AG04449 (cell line): ENCODE results near the gene FAM43B.

Experiments
- CTCF ChIA-PET: fragments of 350-600 bp; formaldehyde crosslinking; extraction: SDS; loops from one replicate; lab custom pipeline; 2021; ENCODE audit warnings: antibody characterized with exemption; lab: Yijun Ruan, JAX
- POLR2A ChIA-PET: fragments of 400-600, 350-600 bp; formaldehyde crosslinking; extraction: SDS; loops from one replicate; lab custom pipeline; 2020; ENCODE audit warnings: antibody characterized with exemption, inconsistent platforms; lab: Yijun Ruan, JAX
- DNase-seq: peaks from one replicate; pipeline ENCODE4 v3.0.0-alpha.2; 2010; ENCODE audit warnings: low read depth, low spot score
- H3K4me3 ChIP-seq: 2 replicates; pipeline ENCODE4 v1.5.1; 2011; ENCODE audit warnings: low read depth, mild to moderate bottlenecking, control low read depth, low read length
- TF ChIP-seq, protein P1 (sequence below): IDR thresholded peaks from one replicate; pipeline ENCODE4 v1.5.1; 2011; ENCODE audit warnings: mild to moderate bottlenecking, moderate library complexity, low read length, control low read depth, inconsistent platforms; ENCODE audit not compliant: insufficient read depth; ENCODE audit errors: missing control alignments

Gene FAM43B

DNA sequence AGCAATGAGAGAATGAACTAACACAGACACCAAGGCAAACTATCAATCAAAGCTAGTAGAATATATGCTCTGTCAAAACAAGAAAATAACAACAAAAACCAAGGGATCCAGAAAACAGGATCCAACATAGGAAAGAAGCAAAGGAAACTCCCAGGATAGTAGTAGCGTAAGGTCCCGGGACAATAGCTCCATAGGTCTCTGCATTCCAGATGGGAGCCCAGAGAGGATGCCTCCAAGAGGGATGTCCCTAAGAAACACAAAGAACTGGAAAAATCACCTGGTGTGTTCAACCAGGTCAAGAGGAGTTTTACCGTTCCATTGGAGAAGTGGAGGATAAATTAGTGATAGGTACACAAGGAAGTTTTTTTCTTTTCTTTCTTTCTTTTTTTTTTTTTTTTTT lies 5.7 kb upstream of the FAM43B start:
- no peak for DNase-seq
- TF ChIP-seq, protein P1, sequence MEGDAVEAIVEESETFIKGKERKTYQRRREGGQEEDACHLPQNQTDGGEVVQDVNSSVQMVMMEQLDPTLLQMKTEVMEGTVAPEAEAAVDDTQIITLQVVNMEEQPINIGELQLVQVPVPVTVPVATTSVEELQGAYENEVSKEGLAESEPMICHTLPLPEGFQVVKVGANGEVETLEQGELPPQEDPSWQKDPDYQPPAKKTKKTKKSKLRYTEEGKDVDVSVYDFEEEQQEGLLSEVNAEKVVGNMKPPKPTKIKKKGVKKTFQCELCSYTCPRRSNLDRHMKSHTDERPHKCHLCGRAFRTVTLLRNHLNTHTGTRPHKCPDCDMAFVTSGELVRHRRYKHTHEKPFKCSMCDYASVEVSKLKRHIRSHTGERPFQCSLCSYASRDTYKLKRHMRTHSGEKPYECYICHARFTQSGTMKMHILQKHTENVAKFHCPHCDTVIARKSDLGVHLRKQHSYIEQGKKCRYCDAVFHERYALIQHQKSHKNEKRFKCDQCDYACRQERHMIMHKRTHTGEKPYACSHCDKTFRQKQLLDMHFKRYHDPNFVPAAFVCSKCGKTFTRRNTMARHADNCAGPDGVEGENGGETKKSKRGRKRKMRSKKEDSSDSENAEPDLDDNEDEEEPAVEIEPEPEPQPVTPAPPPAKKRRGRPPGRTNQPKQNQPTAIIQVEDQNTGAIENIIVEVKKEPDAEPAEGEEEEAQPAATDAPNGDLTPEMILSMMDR = no peak
- ChIA-PET CTCF (interaction anchor here (0.6 to 1.2 kb wide), 2 partner anchors 94 to 155 kb away, joined by 3 read pairs; no protein-coding TSS in a partner anchor), POLR2A (no interaction called here)
- no peak overlapping the region for H3K4me3 ChIP-seq

DNA sequence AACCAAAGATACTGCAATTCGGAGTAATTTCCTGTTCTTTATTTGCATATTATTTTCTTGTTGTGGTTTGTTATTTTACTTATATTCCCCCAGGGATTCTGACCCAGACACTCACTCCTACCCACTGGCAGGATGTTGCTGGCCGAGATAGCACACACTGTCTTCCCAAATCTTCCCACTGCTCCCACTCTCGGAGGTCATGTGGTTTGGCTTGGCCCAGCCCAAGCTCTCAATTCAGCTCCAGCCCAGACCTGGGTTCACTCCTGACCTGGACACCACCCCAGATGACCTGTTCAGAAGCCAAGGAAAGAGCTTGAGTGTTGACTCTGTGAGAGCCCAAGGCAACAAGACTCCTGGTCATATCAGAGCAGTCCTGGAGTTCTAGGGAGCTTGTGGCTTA lies 1.2 kb upstream of the FAM43B start:
- TF ChIP-seq, protein P1 = no peak
- ChIA-PET POLR2A (no interaction called here), CTCF (interaction anchor here (0.8 to 1.6 kb wide), 4 partner anchors 14 to 83 kb away, joined by 3 to 6 read pairs (median 4); partner anchors contain the start of gene PINK1)
- DNase-seq = no peak
- no peak overlapping the region for H3K4me3 ChIP-seq

DNA sequence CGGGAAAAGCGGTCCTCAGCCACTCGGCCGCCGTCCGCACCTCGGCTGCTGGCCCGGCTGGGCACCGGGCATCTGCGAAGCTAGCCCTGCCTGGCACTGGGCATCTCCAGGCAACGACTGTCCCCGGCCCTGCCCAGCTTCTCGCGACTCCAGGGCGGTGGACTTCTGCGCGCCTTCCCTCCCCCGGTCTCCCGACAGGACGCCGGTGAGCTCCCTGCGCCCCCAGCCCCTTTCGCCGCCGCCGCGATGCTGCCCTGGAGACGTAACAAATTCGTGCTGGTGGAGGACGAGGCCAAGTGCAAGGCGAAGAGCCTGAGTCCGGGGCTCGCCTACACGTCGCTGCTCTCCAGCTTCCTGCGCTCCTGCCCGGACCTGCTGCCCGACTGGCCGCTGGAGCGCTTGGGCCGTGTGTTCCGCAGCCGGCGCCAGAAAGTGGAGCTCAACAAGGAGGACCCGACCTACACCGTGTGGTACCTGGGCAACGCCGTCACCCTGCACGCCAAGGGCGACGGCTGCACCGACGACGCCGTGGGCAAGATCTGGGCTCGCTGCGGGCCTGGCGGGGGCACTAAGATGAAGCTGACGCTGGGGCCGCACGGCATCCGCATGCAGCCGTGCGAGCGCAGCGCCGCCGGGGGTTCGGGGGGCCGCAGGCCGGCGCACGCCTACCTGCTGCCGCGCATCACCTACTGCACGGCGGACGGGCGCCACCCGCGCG lies 514 bp downstream of the FAM43B start:
- DNase-seq = no peak
- TF ChIP-seq, protein P1 = no peak
- POLR2A ChIA-PET = no interaction called here
- H3K4me3 ChIP-seq = peak overlapping the region; percentile 33
- CTCF ChIA-PET = interaction anchor here (0.8 to 1.4 kb wide), 8 partner anchors 10 to 87 kb away, joined by 3 to 8 read pairs (median 4); partner anchors contain the start of gene PINK1

- ChIA-PET POLR2A (no interaction called here), CTCF (no interaction called here)
- no peak overlapping the region for H3K4me3 ChIP-seq
- no peak for DNase-seq
- TF ChIP-seq, protein P1 = no peak
These were observed 2.8 kb downstream of the FAM43B start for GRCh38 chr1:20555025-20555757.

DNA sequence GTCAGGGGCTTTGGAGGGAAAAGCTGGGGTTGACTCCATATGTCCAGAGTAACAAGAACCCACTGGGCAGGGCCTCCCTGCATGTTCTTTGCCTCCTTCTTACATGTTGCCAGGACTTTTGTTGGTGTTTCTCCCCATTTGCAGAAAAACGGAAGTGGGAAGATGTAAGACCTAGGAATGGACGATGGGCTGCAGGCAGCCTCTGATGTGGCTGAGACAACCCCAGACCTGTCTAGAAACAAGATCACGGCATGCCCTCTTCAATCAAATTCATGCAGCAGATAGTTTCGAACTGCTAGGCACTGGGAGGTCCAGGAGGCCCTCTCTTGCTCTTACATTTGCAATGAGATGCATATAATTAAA lies 3.4 kb downstream of the FAM43B start:
- ChIA-PET POLR2A (no interaction called here), CTCF (no interaction called here)
- no peak overlapping the region for H3K4me3 ChIP-seq
- DNase-seq = no peak
- TF ChIP-seq, protein P1 = no peak

GRCh38 chr1:20558191-20558590 lies 5.8 kb downstream of the FAM43B start:
- no peak for DNase-seq
- POLR2A ChIA-PET = interaction anchor here (0.7 kb wide), 1 partner anchor 227 kb away, joined by 4 read pairs; no protein-coding TSS in a partner anchor
- CTCF ChIA-PET = interaction anchor here (0.5 to 6.0 kb wide), 6 partner anchors 9 to 83 kb away, joined by 3 to 32 read pairs (median 4); no protein-coding TSS in a partner anchor
- TF ChIP-seq, protein P1 = no peak
- no peak overlapping the region for H3K4me3 ChIP-seq
